ENCODE measurements around the gene IFI35. TPM values are rescaled to one million over a fixed set of nuclear protein-coding genes. Genes with fewer than 3 reads are reported as not detected.

The IFI35 gene
- polyA plus RNA-seq, 1 of the 3 experiments (the other 2 are of a cell fraction), result 17.6 TPM

- TF ChIP-seq IRF3 (IDR thresholded peaks at IDR 0.05; ENCODE audit: low read depth, low read length), result no peak
- no peak for TF ChIP-seq ELF1 (IDR thresholded peaks at IDR 0.05)
- no peak for TF ChIP-seq EZH2phosphoT487 (IDR thresholded peaks at IDR 0.05; ENCODE audit: borderline replicate concordance, low read depth)
- TF ChIP-seq FOSL2 (IDR thresholded peaks at IDR 0.05; ENCODE audit: borderline replicate concordance, low read depth), result no peak
- TF ChIP-seq SIN3A (IDR thresholded peaks at IDR 0.05; ENCODE audit: borderline replicate concordance, low read depth, low read length), result no peak
- TF ChIP-seq POLR2AphosphoS5 (IDR thresholded peaks at IDR 0.05; ENCODE audit: low read depth, low read length), result no peak
- TF ChIP-seq RCOR1 (IDR thresholded peaks at IDR 0.05; ENCODE audit: low read length), result no peak
Observed at GRCh38 chr17:43003542-43004172, 2.9 kb upstream of the IFI35 start (continued).

GRCh38 chr17:43010667-43011308, 4.2 kb downstream of the IFI35 start:
- Histone ChIP-seq H3K36me3 (replicated peaks in 1 of 2; ENCODE audit: control insufficient read depth in 1 of 2, insufficient read depth in 2 of 2, low read length in 1 of 2) (peaks cover 0 to 9% of the 10 kb centered on the region in 2 experiments), H3K27ac (ENCODE audit: low read depth in 2 of 2, low read length in 1 of 2) (no peak overlapping the region), H3K27me3 (ENCODE audit: insufficient read depth) (no peaks in the 10 kb centered on the region), H3K9me3 (no peaks in the 10 kb centered on the region), H3K79me2 (ENCODE audit: insufficient read depth) (no peaks in the 10 kb centered on the region), H3K4me3 (ENCODE audit: low read depth in 2 of 2, low read length in 1 of 2) (no peak overlapping the region), H4K20me1 (ENCODE audit: insufficient read depth) (no peaks in the 10 kb centered on the region), H3K9ac (no peak overlapping the region), H3K4me1 (ENCODE audit: control insufficient read depth in 1 of 2, insufficient read depth in 2 of 2, low read depth in 1 of 2, low read length in 1 of 2) (no peaks in the 10 kb centered on the region; a peak in 1 of 4 replicates), H3K9me2 (no peaks in the 10 kb centered on the region), H3F3A (replicated peaks; ENCODE audit: insufficient read depth) (peaks cover 9% of the 10 kb centered on the region), H2AFZ (ENCODE audit: low read depth) (no peak overlapping the region), H3K4me2 (no peak overlapping the region)
- ChIA-PET CTCF (interaction anchor here (1.2 to 1.5 kb wide), 2 partner anchors 12 to 167 kb away, joined by 3 to 7 read pairs; partner anchors contain the start of gene RPL27), POLR2A (interaction anchor here (1.1 to 3.3 kb wide), 2 partner anchors 12 to 350 kb away, joined by 4 to 17 read pairs; partner anchors contain the start of gene RPL27)
- DNase-seq, result no peak
- 91% methylated on average over 5 of the region's 5 CpGs for WGBS (ENCODE audit: low lambda C conversion rate)
- TF ChIP-seq REST (IDR thresholded peaks at IDR 0.05; ENCODE audit: low read depth, low read length), result no peak
- TF ChIP-seq TAF1 (IDR thresholded peaks at IDR 0.05; ENCODE audit: borderline replicate concordance, low read depth, low read length), result no peak
- no peak for TF ChIP-seq EZH2phosphoT487 (IDR thresholded peaks at IDR 0.05; ENCODE audit: borderline replicate concordance, low read depth)
- no peak for TF ChIP-seq RCOR1 (IDR thresholded peaks at IDR 0.05; ENCODE audit: low read length)
- no peak for TF ChIP-seq GATA2 (CRISPR knock-in tag; IDR thresholded peaks at IDR 0.05)
- no peak for TF ChIP-seq ZBTB33 (IDR thresholded peaks at IDR 0.05; ENCODE audit: borderline replicate concordance, low read depth)
- TF ChIP-seq FOSL2 (IDR thresholded peaks at IDR 0.05; ENCODE audit: borderline replicate concordance, low read depth), result no peak
- TF ChIP-seq FOXM1 (IDR thresholded peaks at IDR 0.05; ENCODE audit: low read depth), result no peak
- TF ChIP-seq GABPA (IDR thresholded peaks at IDR 0.05; ENCODE audit: low read depth), result no peak
- no peak for TF ChIP-seq MAX (IDR thresholded peaks at IDR 0.05; ENCODE audit: low read depth)
- TF ChIP-seq FOXJ3 (CRISPR knock-in tag; IDR thresholded peaks at IDR 0.05), result no peak
- no peak for TF ChIP-seq RFX5 (IDR thresholded peaks at IDR 0.05; ENCODE audit: low read length)
- no peak for TF ChIP-seq USF2 (IDR thresholded peaks at IDR 0.05; ENCODE audit: borderline replicate concordance, low read depth, low read length)
- TF ChIP-seq POLR2AphosphoS5 (IDR thresholded peaks at IDR 0.05; ENCODE audit: low read depth, low read length), result no peak
- no peak for TF ChIP-seq IRF3 (IDR thresholded peaks at IDR 0.05; ENCODE audit: low read depth, low read length)

All from SK-N-SH (cell line).